PC-9 (cell line): ENCODE data around the gene S100A7.

Experiments used
- CTCF ChIP-seq: fragments of 200-600 bp; sonication (generic); conservative IDR thresholded peaks from 2 replicates; pipeline ENCODE4 v1.6.1; 2017; ENCODE audit warnings: mixed run types, antibody characterized with exemption, mild to moderate bottlenecking, moderate library complexity
- EZH2 ChIP-seq: fragments of 200-600 bp; sonication (generic); IDR thresholded peaks from 2 replicates; pipeline ENCODE4 v1.8.0; 2017; ENCODE audit warnings: antibody characterized with exemption, low read depth

- TF ChIP-seq CTCF (no peak), EZH2 (no peak)
Observed at GRCh38 chr1:153466908-153467307, 6.5 kb upstream of the S100A7 start.
